ENCODE data around the gene SPRR2A.
"Not testable (repeated sequence)": the region's sequence is repeated elsewhere in the genome, so short reads cannot be mapped to it uniquely, and the experiment has no call there.

The SPRR2A gene

DNA sequence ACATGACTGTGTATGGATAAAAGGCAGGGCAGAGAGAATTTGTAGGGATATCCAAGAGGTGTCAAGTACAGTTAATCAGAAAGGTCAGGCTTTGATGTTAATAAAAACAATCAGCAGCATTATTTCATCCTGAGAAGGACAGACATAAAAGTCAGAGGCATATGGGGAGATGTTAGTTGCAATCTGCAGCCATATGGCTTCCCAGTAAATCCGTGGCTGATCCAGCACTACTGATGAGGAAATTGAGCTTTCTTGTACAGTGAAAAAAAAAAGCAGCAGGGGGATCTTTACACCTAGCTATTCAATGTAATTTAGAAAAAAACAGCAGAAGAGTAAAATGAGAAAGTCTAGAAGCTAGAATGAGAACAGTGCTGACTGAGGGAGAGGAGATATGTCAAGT lies 28.5 kb downstream of the SPRR2A start:
- H3K36me3 ChIP-seq (ENCODE audit: control insufficient read depth, low read length), result no peaks in the 10 kb centered on the region
- H3K27me3 ChIP-seq (ENCODE audit: control insufficient read depth, low read length), result no peaks in the 10 kb centered on the region
- H3K79me2 ChIP-seq (ENCODE audit: control insufficient read depth, low read length), result no peaks in the 10 kb centered on the region
- no peaks in the 10 kb centered on the region for H3K9me3 ChIP-seq (ENCODE audit: control insufficient read depth, insufficient read depth, low read length)
- no peaks in the 10 kb centered on the region for H4K20me1 ChIP-seq (ENCODE audit: control insufficient read depth, insufficient read depth, low read depth, low read length)
- no peak overlapping the region for H3K4me2 ChIP-seq (ENCODE audit: low read length)
- no peak overlapping the region for H3K27ac ChIP-seq (ENCODE audit: low read depth, low read length)
- H3K4me1 ChIP-seq (ENCODE audit: control insufficient read depth, low read length), result no peaks in the 10 kb centered on the region
- TF ChIP-seq EZH2phosphoT487 (IDR thresholded peaks at IDR 0.05; ENCODE audit: borderline replicate concordance, low read length), result no peak
- TF ChIP-seq, protein P1, sequence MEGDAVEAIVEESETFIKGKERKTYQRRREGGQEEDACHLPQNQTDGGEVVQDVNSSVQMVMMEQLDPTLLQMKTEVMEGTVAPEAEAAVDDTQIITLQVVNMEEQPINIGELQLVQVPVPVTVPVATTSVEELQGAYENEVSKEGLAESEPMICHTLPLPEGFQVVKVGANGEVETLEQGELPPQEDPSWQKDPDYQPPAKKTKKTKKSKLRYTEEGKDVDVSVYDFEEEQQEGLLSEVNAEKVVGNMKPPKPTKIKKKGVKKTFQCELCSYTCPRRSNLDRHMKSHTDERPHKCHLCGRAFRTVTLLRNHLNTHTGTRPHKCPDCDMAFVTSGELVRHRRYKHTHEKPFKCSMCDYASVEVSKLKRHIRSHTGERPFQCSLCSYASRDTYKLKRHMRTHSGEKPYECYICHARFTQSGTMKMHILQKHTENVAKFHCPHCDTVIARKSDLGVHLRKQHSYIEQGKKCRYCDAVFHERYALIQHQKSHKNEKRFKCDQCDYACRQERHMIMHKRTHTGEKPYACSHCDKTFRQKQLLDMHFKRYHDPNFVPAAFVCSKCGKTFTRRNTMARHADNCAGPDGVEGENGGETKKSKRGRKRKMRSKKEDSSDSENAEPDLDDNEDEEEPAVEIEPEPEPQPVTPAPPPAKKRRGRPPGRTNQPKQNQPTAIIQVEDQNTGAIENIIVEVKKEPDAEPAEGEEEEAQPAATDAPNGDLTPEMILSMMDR (IDR thresholded peaks at IDR 0.05; ENCODE audit: low read depth, low read length, poor library complexity, severe bottlenecking), result no peak
- no peaks in the 10 kb centered on the region for H3F3A ChIP-seq (ENCODE audit: control insufficient read depth, insufficient read depth)
- H3K4me3 ChIP-seq (ENCODE audit: low read length), result no peak overlapping the region
- H3K9me2 ChIP-seq (replicated peaks; ENCODE audit: control insufficient read depth, low read length), result no peaks in the 10 kb centered on the region

DNA sequence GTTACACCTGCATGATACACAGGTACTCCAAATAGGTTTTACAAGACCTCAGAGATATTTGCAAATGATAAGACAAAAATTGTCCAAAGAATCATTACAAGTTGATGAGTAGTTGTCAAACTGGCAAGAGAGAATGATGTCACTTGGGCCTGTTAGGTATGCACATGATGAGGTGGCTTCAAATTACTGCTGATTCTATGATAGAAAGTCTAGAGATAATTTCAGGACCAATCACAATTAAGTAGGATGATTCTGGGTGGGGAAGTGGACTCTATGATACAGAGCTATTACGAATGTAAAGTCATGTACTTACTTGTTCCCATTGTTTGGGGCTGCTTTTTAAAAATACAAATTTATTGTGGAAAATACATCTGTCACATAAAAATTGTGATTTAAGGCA lies 31.5 kb downstream of the SPRR2A start:
- TF ChIP-seq, protein P1 (IDR thresholded peaks at IDR 0.05; ENCODE audit: low read depth, low read length, poor library complexity, severe bottlenecking), result no peak
- TF ChIP-seq EZH2phosphoT487 (IDR thresholded peaks at IDR 0.05; ENCODE audit: borderline replicate concordance, low read length), result no peak

DNA sequence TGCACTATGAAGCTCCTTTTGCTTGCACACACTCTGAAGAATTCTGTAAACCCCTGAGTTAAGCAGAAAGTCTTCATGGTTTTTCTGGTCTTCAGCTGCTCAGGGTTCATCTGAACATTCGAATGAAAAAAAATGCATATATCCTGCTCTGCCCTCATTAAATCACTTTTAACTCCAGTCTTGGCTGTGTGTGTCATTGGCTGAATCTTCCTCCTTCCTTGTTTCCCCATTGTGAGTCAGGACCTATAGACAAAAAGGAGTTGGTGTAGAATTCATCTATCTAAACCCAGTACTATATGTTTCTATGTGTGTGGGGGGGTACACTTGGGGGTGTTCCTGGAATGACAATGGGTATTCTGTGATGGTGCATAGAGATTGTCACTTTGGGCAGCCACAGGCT lies 32.9 kb downstream of the SPRR2A start:
- Histone ChIP-seq H3K9me3 (ENCODE audit: control insufficient read depth, insufficient read depth, low read length) (no peaks in the 10 kb centered on the region), H4K20me1 (ENCODE audit: control insufficient read depth, insufficient read depth, low read depth, low read length) (no peaks in the 10 kb centered on the region), H3K36me3 (ENCODE audit: control insufficient read depth, low read length) (no peaks in the 10 kb centered on the region), H3K4me1 (ENCODE audit: control insufficient read depth, low read length) (no peaks in the 10 kb centered on the region), H3K79me2 (ENCODE audit: control insufficient read depth, low read length) (no peaks in the 10 kb centered on the region), H3K4me2 (ENCODE audit: low read length) (no peak overlapping the region), H3K4me3 (ENCODE audit: low read length) (no peak overlapping the region), H3K27ac (ENCODE audit: low read depth, low read length) (no peak overlapping the region), H3K9me2 (replicated peaks; ENCODE audit: control insufficient read depth, low read length) (no peaks in the 10 kb centered on the region), H3F3A (ENCODE audit: control insufficient read depth, insufficient read depth) (no peaks in the 10 kb centered on the region), H3K27me3 (ENCODE audit: control insufficient read depth, low read length) (no peaks in the 10 kb centered on the region)
- TF ChIP-seq, protein P1 (IDR thresholded peaks at IDR 0.05; ENCODE audit: low read depth, low read length, poor library complexity, severe bottlenecking), result no peak
- TF ChIP-seq EZH2phosphoT487 (IDR thresholded peaks at IDR 0.05; ENCODE audit: borderline replicate concordance, low read length), result no peak

More for the DNA sequence above, 31.5 kb downstream of the SPRR2A start:
- H3K4me2 ChIP-seq (ENCODE audit: low read length), result no peak overlapping the region
- no peak overlapping the region for H3K4me3 ChIP-seq (ENCODE audit: low read length)
- no peaks in the 10 kb centered on the region for H3F3A ChIP-seq (ENCODE audit: control insufficient read depth, insufficient read depth)
- no peaks in the 10 kb centered on the region for H3K9me3 ChIP-seq (ENCODE audit: control insufficient read depth, insufficient read depth, low read length)
- H3K27ac ChIP-seq (ENCODE audit: low read depth, low read length), result no peak overlapping the region
- H3K36me3 ChIP-seq (ENCODE audit: control insufficient read depth, low read length), result no peaks in the 10 kb centered on the region
- no peaks in the 10 kb centered on the region for H3K4me1 ChIP-seq (ENCODE audit: control insufficient read depth, low read length)
- H3K27me3 ChIP-seq (ENCODE audit: control insufficient read depth, low read length), result no peaks in the 10 kb centered on the region
- H3K9me2 ChIP-seq (replicated peaks; ENCODE audit: control insufficient read depth, low read length), result no peaks in the 10 kb centered on the region
- H3K79me2 ChIP-seq (ENCODE audit: control insufficient read depth, low read length), result no peaks in the 10 kb centered on the region
- H4K20me1 ChIP-seq (ENCODE audit: control insufficient read depth, insufficient read depth, low read depth, low read length), result no peaks in the 10 kb centered on the region

DNA sequence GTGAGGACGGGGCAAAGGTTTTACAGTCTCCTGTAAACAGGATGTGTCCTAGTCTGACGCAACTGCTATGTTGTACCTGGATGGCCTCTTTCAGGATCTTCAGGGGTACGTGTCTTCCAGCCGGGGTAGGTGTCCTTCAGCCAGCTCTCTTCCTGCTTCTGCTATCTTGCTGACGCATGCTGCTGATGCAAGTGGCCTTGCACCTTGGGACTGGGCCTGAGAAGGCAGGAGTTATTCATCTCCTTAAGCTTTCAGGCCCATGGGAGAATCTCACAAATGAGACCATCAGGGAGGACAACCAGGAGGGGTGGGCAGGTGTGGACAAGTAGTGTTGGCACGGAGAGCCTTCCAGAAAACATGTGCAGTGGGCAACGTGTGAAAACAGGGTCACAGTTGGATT lies 34.2 kb downstream of the SPRR2A start:
- no peaks in the 10 kb centered on the region for H3F3A ChIP-seq (ENCODE audit: control insufficient read depth, insufficient read depth)
- no peaks in the 10 kb centered on the region for H3K4me1 ChIP-seq (ENCODE audit: control insufficient read depth, low read length)
- no peaks in the 10 kb centered on the region for H3K27me3 ChIP-seq (ENCODE audit: control insufficient read depth, low read length)
- H3K79me2 ChIP-seq (ENCODE audit: control insufficient read depth, low read length), result no peaks in the 10 kb centered on the region
- H3K9me2 ChIP-seq (replicated peaks; ENCODE audit: control insufficient read depth, low read length), result no peaks in the 10 kb centered on the region
- TF ChIP-seq, protein P1 (IDR thresholded peaks at IDR 0.05; ENCODE audit: low read depth, low read length, poor library complexity, severe bottlenecking), result no peak
- no peak for TF ChIP-seq EZH2phosphoT487 (IDR thresholded peaks at IDR 0.05; ENCODE audit: borderline replicate concordance, low read length)
- no peak overlapping the region for H3K27ac ChIP-seq (ENCODE audit: low read depth, low read length)
- no peak overlapping the region for H3K4me3 ChIP-seq (ENCODE audit: low read length)
- H4K20me1 ChIP-seq (ENCODE audit: control insufficient read depth, insufficient read depth, low read depth, low read length), result no peaks in the 10 kb centered on the region
- H3K9me3 ChIP-seq (ENCODE audit: control insufficient read depth, insufficient read depth, low read length), result peaks cover under 1% of the 10 kb centered on the region; the same call in 1 of the 2 replicates
- no peak overlapping the region for H3K4me2 ChIP-seq (ENCODE audit: low read length)
- no peaks in the 10 kb centered on the region for H3K36me3 ChIP-seq (ENCODE audit: control insufficient read depth, low read length)

DNA sequence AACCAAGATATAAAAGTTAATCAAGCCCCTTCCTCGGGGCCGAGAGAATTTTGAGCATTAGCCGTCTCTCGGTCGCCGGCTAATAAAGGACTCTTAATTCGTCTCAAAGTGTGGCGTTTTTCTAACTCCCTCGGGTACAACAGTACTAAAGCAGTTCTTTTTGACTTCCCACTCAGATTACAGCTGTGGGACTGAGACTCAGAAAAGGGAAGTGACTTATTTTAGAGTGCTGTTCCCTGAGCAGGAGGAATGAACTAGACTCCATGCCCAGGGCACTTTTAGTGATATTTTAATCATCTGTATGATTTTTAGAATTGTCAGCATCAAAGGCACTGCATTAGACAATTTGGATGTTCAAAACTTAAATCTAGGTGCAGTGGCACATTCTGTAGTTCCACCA lies 35.0 kb downstream of the SPRR2A start:
- H3K4me1 ChIP-seq (ENCODE audit: control insufficient read depth, low read length); H3K27me3 ChIP-seq (ENCODE audit: control insufficient read depth, low read length); H4K20me1 ChIP-seq (ENCODE audit: control insufficient read depth, insufficient read depth, low read depth, low read length); H3K9me3 ChIP-seq (ENCODE audit: control insufficient read depth, insufficient read depth, low read length); H3K4me3 ChIP-seq (ENCODE audit: low read length); H3K79me2 ChIP-seq (ENCODE audit: control insufficient read depth, low read length); H3F3A ChIP-seq (ENCODE audit: control insufficient read depth, insufficient read depth); H3K9me2 ChIP-seq (replicated peaks; ENCODE audit: control insufficient read depth, low read length); H3K27ac ChIP-seq (ENCODE audit: low read depth, low read length); H3K36me3 ChIP-seq (ENCODE audit: control insufficient read depth, low read length); H3K4me2 ChIP-seq (ENCODE audit: low read length): not testable (repeated sequence)

Data from DOHH2 (cell line).